HG03575 (cell line): Measurements from ENCODE around the gene SCG3.
"Not testable (repeated sequence)": the region's sequence is repeated elsewhere in the genome, so short reads cannot be mapped to it uniquely, and the experiment has no call there.

Experiments
- ATAC-seq: cut with Tn5 transposase; IDR thresholded peaks from one replicate; pipeline ENCODE4 v1.9.1; 2021; ENCODE audit not compliant: unreplicated experiment, insufficient number of reproducible peaks, low FRiP score; ENCODE audit errors: extremely low read depth

Gene SCG3

DNA sequence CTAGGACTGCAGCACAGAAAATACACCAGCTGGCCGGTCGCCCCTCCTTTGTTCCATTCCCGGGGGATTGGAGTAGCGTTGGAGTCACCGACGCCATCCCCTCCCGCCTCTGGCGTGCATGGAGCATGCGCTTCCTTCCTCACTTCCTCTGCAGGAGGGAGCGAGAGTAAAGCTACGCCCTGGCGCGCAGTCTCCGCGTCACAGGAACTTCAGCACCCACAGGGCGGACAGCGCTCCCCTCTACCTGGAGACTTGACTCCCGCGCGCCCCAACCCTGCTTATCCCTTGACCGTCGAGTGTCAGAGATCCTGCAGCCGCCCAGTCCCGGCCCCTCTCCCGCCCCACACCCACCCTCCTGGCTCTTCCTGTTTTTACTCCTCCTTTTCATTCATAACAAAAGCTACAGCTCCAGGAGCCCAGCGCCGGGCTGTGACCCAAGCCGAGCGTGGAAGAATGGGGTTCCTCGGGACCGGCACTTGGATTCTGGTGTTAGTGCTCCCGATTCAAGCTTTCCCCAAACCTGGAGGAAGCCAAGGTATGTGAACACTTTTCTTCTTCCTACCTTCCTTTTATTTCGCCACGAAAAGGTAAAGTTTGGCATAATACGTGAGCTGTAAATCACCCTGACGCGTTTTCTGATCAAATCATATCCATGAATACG is at the start of gene SCG3:
Gene SCG3 (plus strand): TSS at position 201 of the 661 bp plus-strand sequence. CDS start 253 bp downstream, at position 454.
- ATAC-seq: no peak

DNA sequence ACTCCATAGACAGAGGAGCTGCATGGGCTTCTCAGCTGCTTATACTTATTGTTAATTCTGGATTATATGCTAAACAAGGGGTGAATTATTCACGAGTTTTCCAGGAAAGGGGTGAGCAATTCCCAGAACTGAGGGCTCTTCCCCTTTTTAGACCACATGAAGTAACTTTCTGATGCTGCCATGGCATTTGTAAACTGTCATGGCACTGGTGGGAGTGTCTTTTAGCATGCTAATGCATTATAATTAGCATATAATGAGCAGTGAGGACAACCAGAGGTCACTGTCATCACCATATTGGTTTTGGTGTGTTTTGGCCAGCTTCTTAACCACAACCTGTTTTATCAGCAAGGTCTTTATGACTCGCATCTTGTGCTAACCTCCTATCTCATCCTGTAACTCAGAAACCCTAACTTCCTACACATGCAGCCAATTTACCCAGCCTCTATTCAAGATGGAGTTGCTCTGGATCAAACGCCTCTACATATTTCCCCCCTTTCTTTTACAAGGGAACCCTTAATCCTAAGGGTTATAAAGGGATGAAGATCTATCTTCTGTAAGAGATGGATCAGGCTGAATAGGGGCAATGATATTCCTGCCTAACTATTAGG is 46.6 kb upstream of the SCG3 start:
- ATAC-seq: no peak

DNA sequence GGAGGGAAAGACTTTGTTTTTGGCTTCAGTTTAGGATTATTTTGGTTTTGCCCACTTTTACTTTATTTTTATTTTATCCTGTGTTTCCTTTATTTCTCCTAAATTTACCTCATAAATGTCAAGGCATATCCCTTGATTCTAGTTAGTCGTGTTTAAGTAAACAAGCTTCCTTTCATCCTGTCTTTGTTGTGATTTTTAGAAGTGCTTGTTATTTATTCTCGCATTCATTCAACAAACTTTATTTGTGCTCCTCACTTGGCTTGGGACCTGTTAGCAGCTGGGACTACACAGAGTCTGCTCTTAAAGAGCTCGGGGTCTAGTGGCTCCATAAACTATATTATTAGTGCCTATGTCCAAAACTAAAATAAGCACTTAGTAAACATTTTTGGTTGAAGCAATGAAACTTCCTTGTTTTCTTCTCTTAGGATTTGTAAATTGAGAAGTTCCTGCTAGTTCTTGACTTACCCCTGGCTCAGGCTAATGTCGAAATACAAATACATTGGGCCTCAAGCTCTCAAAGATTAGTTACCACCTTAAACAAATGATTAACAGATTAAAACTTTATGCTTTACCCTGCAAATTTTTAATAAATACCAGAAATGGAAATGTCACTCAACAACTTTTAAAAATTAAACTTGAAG is 39.7 kb upstream of the SCG3 start:
- no peak for ATAC-seq

DNA sequence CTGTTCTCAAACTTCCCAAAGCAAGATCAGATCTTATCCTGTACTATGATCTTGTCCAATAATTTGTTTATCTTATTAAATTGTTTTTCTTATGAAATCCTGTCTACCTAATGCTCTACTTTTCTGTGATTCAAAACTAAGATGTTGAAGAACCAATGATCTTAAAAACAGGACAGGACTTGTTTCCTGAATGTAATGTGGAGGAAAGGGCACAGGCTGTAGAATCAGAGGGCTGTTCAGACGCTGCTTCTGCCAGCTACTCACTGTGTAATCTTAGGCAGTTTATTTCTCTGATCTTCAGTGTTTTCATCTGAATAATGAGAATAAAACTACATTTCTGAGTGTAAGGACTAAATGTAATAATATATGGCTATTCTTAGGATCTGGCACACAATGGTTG is 38.6 kb upstream of the SCG3 start:
- ATAC-seq: no peak

DNA sequence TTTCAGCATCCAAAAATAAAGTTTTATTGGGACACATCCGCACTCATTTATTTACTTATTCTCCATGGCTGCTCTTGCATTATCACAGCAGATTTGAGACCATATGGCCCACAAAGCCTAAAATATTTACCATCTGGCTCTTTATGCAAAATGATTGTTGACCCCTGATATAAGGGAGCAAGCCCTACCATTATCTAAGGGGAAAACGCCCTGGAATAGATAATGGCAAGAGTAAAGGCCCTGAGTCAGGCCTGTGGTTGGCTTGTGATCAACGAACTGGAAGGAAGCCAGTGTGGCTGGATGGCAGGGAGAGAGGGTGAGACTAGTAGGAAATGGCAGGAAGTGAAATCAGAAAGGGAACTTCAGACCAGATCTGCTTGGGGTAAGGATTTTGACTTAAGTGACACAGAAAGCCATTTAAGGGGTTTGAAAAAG is 34.2 kb upstream of the SCG3 start:
- no peak for ATAC-seq

DNA sequence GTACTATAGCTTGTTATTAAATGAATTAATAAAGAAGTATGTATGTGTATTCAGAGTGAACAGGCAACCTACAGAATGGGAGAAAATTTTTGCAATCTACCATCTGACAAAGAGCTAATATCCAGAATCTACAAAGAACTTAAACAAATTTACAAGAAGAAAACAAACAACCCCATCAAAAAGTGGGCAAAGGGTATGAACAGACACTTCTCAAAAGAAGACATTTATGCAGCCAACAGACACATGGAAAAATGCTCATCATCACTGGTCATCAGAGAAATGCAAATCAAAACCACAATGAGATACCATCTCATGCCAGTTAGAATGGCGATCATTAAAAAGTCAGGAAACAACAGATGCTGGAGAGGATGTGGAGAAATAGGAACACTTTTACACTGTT is 33.2 kb upstream of the SCG3 start:
- not testable (repeated sequence) for ATAC-seq

DNA sequence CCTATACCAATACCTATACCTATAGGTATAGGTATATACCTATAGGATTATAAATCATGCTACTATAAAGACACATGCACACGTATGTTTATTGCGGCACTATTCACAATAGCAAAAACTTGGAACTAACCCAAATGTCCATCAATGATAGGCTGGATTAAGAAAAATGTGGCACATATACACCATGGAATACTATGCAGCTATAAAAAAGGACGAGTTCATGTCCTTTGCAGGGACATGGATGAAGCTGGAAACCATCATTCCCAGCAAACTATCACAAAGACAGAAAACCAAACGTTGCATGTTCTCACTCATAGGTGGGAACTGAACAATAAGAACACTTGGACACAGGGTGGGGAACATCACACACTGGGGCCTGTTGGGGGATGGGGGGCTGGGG is 32.7 kb upstream of the SCG3 start:
- not testable (repeated sequence) for ATAC-seq

DNA sequence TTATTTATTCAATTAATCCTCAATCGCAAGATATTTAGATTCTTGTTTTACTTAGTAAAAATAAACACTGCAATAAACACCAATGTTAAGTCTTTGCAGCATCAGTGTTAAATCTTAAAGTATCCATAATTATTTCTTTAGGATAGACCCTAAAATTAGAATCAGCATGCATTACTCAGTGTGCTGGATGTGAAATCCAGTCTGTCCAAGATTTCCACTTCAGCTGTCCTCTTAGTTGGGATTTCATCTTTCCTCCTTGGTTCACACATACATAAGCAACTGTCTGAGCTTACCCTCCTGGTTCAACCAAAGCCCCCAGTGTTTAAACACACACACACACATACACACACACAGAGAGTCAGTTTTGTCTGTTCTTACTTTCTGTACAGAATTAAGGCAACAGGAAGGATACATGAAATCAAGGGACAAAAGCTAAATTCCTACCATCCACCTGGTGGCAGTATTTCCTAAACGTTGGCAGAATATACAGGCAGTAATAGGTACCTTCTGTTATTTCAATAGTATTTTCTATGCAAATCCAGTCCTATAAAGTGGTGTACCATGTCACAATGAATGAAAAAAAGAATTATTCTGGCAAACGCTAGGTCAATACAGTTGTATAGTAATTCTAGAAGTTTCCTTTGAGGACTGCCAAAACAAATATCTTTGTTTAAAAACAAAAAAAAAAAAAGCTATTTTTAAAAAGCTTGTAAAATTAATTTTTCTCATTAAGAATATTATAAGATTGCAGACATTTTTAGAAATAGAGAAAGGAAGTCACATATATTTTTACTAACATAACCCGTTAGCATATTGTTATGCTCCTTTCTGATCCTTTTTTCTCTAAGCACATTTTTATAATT is 31.4 kb upstream of the SCG3 start:
- ATAC-seq: no peak

DNA sequence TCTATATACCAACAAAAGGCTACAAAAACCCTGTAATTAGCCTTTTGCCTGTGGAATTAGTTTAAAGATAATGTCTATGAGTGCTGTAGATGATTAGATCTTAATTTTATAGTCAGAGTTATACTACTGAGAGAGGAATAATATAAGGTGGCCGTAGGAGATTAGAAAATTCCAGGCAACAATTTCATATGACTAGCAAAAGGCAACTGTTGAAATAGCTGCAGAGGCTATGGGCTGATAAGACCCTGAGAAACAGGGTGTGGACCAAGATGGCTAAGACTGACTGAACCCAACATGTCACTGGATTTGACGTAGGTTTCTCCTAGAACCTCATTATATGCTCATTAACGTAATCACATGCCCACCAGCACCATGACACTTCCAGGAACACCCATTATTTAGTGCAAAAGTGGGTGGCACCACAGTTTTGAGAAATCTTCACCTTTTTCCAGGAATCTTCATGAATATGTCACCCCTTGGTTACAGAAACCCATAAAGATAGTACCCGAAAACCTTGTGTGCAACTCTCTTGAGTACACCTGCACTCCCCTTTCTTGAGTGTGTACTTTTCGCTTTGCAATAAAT is 29.1 kb upstream of the SCG3 start:
- ATAC-seq: no peak

DNA sequence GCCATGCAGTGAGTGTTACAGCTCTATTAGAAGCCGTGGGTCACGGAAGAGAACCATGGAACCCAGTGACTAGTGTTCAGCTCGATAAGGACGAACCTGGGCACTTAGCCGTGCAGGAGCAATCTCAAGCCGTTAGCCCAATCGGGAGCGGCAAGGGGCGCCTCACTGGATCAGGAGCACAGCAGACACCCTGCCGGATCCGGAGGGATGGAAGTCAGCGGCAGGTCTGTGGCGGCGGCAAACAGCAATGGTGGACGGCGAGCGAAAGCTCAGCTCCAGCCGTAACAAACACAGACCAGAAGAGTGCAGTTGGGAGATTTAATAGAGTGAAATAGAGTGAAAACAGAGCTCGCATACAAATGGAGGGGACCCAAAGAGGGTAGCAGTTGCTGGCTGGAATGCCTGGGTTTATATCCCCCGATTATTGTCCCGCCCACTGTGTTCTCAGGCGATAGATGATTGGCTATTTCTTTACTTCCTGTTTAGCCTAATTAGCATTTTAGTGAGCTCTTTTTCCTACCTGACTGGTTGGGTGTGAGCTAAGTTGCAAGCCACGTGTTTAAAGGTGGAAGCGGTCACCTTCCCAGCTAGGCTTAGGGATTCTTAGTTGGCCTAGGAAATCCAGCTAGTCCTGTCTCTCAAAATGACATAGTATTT is 25.8 kb upstream of the SCG3 start:
- not testable (repeated sequence) for ATAC-seq

DNA sequence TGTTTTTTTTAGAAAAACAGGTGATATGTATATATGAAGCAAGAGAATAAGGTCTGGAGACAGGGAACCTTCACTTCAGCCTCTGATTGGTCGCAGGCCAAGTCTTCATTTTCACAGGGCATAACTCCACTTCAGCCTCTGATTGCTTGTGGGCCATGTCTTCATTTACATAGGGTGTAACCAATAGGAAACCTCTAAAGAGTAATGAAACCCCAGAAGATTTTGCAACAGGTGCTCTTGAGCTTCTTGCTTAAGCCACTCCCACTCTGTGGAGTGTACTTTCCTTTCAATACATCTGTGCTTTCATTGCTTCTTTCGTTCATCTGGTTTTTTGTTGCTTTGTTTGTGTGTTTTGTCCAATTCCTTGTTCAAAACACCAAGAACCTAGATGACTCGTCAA is 22.6 kb upstream of the SCG3 start:
- ATAC-seq: no peak

DNA sequence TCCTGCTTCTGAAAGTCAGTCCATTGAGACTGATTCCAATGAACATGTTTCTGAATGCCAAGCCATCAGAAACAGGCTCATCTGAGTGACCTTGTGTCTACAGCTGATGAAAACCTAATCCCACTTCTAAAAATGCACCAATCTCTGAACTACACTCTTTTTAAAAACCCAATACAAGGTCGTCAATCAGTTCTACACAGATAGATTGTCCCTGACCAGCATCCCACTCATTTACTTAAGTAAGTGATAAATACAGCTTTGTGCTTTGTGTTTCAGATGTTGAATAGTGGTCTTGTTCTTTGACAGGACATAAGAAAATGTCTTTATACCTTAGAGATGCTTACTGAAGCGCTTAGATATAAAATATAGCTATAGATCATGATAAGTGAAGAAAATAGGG is 20.2 kb upstream of the SCG3 start:
- ATAC-seq: no peak

DNA sequence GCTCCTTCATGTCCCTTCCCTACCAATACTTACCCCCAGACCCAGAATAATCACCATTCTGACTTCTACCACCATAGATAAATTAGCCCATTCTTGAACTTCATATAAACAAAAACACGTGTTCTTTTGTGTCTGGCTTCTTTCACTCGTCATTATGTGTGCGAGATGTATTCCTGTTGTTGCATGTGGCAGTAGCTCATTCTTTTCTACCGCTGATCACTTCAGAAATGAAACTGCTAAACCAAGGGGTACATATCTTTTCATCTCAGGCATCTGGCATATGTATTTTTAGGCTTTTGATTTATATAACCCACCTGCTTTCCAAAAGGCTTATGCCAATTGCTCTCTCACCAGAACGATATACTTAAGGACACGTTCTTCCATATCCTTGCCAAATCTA is 13.8 kb upstream of the SCG3 start:
- no peak for ATAC-seq

DNA sequence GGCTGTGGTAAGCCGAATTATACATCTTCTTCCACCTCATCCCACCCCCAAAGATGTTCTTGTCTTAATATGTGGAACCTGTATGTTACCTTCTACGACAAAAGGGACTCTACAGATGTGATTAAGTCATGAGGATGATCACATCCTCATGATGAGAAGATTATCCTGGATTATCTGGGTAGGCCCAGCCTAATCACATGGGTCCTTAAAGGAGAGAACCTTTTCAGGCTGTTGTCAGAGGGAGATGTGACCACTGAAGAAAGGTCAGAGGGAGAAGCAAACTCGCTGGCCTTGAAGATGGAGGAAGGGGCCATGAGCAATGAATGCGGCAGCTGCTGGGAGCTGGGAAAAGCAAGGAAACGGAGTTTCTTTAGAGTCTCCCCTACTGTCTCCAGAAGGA is 12.9 kb upstream of the SCG3 start:
- ATAC-seq: no peak

DNA sequence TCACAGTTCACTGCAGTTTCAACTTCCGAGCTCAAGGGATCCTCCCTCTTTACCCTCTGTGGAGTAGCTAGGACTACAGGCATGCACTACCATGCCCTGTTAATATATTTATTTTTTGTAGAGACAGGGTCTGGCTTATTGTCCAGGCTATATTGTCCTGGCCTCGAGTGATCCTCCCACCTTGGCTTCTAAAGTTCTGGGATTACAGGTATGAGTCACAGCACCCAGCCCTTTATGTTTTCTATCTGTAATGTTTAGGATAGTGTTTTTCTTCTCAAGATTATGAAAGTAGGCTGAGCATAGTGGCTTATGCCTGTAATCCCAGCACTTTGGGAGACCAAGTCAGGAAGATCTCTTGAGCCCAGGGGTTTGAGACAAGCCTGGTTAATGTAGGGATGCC is 11.9 kb upstream of the SCG3 start:
- ATAC-seq: no peak

DNA sequence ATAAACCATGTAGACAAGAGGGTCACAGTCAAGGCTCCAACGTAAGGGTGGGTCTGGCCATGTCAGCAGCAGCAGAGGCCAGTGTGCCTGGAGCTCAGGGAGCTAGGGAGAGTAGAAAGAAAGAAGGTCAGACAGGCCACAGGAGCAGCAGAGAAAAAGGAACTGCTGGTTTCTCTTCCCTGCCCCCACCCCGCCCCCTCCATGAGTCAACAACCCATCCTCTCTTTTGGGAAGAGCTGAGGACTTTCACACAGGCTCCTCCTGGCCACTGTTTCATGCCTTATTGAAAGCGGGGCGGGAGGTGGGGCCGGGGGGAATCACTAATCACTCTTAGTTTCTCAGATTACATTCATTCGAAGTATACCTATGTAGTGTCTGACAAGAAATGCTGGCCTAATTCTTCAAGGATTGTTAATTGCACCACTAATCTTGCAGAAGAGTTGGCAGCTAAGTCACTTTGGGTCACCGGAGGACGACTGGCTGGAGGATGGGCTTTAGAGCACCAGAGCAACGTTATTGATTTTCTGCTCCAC is 9.1 kb upstream of the SCG3 start:
- no peak for ATAC-seq

DNA sequence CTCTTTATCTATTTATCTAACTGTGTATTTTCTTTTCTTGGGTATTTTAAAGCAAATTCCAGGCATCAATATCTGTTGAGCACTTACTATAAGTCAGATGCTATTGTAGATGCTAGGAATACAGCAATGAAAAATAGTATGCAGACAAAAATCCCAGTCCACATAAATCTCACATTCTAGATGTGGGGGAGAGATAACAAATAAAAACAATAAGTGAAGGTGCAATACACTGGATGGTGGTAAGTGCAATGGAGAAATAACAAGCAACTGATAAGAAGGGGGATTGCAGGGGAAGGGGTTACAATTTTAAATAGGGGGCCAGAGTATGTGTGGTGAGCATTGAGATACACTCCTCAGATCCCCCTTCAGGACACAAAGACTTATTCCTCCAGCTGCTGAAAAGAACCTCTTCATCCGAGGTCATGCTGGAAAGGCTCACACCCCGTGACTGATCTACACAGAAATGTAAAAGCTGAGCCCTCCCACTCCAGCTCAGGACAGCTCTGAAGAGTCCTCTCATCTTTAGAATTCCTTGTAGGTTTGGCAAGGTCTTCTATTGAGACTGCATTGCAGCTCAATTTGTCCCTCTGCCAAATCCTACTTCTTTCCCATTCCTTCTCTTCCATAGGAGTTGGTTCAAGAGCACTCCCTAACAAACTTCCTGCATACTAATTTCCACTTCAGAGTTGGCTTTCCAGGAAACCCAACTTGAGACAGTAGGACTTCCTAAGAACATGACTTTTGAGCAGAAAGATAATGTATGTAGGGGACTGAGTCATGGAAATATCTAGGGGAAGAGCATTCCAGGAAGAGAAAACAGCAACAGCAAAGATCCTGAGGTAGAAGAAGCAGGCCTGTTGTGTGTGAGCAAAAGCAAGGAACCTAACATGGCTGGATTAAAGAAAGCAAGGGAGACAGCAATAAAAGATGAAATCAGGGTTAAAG is 8.1 kb upstream of the SCG3 start:
- ATAC-seq: no peak

DNA sequence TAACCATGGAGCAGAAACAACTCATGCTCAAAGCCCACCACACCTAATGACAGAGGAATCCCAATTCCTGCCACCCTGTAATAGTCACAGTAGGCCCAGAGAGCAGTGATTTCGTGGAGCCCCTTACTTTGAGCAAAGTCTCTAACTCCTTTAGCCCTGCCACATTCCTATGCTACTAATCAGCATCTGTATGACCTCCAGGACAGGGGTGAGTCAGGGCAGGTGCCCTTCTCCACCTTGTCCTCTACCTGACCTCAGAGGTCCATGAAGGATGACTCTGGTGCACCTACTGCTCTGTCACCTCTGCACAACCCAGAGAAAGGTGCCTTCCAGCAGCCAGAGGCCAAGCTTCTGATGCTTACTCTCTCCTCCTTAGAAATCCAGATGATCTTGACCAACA is 6.1 kb upstream of the SCG3 start:
- ATAC-seq: no peak
